NOMO-1 (cell line): ENCODE results near the gene LGALS7.
"Not testable (repeated sequence)": the region's sequence is repeated elsewhere in the genome, so short reads cannot be mapped to it uniquely, and the experiment has no call there.

Source experiments
- DNase-seq, 2 experiments: peaks; one replicate each; lab custom pipeline; 2025; ENCODE audit not compliant: unreplicated experiment in 2 of 2; lab: John Stamatoyannopoulos, UW

Gene LGALS7

DNA sequence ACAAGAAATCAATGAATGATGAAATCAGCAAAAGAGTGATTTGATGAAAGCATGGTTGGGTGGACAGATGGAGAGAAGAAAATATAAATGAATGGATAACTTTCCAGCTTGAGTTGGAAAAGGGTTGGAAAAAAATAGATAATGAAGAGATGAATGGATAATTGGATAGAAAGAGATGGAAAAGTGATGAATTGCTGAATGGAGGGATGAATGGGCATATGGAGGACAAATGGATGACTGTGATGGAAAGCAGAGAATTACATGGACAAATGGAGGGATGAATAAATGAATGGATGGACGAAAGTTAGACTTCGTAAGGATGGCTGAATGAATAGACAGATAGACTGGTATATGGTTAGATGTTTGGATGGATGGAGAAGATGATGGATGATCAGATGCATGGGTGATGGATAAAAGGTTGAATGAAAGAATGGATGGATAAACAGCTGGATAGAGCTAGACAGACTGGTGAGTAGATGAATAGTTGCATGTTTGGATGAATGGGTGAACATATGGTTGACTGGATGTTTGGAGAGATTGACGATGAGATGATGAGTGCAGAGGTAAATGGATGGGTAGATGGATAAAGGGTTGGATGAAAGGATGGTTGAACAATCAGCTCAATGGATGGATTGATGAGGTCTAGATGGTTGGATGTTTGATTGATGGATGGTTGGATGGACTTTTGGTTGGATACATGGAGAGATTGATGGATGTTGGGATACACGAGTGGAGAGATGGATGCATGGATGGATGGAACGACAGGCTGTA, 27.4 kb upstream of the LGALS7 start:
- DNase-seq: no peak

DNA sequence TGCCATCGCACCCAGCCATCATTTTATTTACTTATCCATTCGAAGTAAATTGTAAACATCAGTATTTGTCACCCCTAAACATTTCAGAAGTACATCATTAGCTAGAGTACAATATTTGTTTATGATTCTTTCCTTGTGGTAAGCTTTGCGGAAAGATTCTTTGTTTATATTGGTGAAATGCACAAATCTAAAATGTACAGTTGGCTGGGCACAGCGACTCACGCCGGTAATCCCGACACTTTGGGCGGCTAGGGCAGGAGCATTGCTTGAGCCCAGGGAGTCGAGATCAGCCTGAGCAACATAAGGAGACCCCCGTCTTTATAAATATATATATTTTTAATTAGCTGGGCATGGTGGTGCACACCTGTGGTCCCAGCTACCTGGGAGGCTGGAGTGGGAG, 25.8 kb upstream of the LGALS7 start:
- no peak for DNase-seq

DNA sequence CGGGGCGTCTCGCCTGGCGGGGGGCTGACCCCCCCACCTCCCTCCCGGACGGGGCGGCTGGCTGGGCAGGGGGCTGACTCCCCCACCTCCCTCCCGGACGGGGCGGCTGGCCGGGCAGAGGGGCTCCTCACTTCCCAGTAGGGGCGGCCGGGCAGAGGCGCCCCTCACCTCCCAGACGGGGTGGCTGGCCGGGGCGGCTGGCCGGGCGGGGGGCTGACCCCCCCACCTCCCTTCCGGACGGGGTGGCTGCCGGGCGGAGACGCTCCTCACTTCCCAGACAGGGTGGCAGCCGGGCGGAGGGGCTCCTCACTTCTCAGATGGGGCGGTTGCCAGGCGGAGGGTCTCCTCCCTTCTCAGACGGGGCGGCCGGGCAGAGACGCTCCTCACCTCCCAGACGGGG, 24.5 kb upstream of the LGALS7 start:
- DNase-seq: not testable (repeated sequence)

DNA sequence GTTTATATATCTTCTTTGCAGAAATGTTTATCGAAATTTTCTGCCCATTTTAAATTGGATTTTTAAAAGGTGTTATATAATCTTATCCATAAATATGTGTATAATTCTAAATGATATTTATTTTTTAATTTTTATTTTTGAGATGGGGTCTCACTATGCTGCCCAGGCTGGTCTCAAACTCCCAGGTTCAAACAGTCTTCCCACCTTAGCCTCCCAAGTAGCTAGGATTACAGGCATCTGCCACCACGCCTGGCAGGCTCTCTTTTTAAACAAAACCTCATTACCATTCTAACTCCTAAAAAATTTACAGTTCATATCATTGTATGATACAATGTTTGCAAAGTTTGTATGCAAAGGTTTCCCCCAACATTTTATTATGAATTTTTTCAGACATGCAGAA, 22.8 kb upstream of the LGALS7 start:
- no peak for DNase-seq

DNA sequence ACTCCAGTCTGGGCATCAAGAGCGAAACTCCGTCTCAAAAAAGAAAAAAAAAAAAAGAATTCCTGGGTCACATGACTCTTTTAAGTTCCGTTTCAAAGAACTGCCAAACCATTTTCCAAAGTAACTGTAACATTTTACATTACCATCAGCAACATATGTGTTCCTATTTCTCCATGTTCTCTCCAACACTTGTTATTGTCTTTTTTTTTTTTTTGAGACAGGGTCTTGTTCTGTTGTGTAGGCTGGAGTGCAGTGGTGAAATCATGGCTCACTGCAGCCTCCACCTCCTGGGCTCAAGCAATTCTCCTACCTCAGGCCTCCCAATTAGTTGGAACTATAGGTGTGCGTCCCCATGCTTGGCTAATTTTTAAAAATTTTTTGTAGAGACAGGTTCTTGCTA, 22.2 kb upstream of the LGALS7 start:
- no peak for DNase-seq

DNA sequence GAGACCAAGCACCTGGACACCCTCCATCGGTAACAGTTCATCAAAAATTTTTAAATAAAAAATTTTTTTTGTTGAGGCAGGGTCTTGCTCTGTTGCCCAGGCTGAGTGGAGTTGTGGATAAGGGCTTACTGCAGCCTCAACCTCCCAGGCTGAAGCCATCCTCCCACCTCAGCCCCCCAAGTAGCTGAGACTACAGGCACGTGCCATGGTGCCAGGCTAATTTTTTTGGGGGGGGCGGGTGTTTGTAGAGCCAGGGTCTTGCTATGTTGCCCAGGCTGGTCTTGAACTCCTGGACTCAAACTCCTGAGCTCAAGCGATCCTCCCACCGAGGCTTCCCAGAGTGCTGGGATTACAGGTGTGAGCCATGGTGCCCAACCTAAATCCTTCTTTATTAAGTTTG, 20.4 kb upstream of the LGALS7 start:
- no peak for DNase-seq

DNA sequence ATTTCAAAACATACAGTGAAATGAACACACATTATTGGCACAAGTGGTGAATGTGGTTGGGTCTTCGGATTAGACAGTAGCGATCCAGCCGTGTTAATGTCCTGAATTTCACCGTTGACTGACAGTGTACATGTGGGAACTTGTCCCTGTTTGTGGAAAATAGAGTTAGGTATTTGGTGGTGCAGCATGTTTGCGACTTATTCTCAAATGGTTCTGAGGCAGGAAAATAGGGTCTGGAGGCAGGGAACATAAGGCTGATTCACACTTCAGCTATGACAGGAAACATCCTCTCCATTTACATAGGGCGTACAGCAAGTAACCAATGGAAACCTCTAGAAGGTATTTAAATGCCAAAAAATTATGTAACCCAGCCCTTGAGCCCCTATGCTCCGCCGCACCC, 19.9 kb upstream of the LGALS7 start:
- DNase-seq: no peak

DNA sequence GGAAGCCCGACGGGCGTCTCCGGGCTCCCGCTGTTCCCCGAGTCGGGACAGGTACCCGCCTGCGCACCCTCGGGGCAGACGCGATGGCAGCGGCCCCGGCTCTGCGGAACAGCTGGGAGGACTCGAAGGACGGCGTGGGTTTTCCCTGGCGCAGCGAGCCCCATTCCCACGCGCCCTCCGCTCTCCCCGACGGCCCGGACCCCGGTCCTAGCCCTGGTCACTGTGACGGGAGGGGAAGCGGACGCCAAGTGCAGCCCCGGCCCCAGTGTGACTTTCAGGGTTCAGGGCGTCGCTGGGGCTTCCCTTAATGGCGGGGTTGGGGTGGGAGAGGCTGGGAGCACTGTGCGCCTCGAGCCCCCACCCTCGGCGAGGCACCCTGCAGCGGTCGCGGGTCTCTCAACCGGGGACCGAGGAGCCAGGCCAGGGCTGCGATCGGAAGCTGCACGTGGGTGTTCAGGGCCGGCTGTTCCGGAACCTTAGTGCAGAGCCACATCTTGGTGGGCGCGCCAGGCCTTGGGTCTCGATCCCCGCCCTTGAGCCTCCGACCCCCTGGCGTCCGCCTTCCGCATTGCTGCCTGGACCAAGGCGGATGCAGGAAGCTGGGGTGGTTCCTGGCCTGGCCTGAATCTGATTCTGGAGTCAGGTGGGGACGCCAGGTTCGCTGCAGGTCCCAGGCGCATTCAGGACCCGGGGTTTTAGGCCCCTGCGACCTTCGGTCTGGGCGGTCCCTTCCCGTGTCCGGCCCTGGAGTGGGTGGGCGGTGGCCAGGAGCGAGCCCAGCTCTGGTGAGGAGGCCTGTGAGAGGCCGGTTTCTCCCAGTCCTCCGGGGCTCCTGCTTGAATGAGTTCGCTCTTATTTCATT, 19.2 kb upstream of the LGALS7 start:
- DNase-seq: no peak

DNA sequence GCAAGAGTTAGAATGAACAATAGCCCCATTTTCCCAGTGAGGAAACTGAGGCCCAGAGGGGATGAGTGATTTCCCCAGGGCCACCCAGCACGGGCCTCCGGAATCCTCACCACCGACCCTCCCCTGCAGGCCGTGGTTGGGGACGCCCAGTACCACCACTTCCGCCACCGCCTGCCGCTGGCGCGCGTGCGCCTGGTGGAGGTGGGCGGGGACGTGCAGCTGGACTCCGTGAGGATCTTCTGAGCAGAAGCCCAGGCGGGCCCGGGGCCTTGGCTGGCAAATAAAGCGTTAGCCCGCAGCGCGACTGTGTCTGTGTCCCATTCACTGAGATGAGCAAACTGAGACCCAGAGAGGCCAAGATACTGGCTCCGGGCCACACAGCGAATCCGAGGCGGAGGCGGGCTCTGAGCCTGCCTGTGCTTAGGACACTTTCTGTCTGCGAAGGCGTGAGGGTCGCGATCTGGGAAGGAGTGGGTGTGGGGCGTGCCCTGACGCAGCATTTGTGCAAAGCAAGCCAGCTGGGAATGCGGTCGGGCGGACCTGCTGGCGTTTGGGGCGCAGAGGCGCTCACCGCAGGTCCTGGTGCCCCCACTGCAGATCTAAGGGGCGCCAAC, 18.2 kb upstream of the LGALS7 start:
- not testable (repeated sequence) for DNase-seq

DNA sequence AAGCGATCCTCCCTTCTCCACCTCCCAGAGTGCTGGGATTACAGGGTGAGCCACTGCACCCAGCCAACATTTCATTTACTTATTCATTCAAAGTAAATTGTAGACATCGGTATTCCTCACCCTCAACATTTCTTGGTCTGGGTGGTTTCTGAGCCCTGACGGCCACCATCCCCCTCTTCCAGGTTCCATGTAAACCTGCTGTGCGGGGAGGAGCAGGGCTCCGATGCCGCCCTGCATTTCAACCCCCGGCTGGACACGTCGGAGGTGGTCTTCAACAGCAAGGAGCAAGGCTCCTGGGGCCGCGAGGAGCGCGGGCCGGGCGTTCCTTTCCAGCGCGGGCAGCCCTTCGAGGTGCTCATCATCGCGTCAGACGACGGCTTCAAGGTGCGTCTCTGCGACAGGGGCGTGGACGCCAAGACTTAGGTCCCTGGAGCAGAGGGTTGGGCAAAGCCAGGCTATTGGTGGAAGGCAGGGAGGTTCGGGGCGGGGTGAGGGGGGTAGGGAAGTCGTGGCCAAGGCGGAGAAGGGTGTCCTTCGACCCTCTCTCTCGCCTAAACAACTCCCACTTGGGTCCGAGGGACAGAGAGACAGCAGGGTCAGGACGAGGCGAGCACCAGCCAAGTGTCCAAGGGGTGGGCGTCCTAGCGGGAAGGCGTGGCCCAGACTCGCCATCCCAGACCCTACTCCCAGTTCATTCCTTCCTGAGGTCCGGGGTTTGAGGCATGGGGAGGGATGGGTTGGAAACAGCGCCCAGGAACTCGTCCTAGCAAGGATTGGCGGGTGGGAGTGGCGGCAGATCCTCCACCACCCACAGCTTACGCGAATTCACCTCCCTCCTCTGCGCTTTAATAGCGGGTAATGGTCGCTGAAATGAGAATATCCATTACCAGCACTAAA, 17.4 kb upstream of the LGALS7 start:
- DNase-seq: not testable (repeated sequence)

DNA sequence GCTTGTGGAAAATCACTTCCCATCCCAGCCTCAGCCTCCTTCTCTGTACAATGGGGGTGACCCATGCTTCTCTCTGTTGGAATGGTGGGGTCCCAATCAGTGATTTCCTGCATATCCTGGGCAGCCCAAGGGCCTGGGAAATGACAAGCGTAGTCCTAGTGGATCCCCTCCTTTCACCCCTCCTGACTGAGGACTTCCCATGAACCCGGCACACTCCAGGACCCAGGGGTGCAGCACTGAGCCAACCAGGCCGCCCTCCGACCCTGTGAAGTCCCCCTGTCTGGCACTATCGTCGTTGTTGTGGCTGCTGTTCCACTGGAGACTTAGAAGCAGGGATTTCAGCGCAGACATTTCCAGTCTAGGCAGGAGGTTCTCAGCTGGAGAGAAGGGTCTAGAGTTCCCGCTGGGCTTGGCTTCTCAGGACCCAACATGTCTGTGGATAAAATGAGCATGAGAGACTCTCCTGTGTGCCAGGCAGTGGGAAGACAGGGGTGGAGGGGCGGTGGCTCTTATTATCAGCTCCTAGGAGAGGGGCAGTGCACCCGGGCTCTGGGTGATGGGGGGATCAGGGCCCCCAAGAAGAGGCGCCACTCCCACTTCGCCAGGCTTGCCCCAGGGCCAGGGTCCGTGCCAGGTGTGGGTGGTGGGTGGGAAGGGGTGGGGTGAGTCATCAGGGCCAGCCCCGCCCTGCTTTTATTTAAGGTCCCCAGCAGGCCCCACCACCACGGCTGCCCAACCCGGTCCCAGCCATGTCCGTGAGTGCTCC, 15.3 kb upstream of the LGALS7 start, which contains the start of gene LGALS7B:
Gene LGALS7B, plus strand, starts transcription at position 723 of the 766 bp plus-strand sequence. Its CDS starts 27 bp downstream, at position 750.
- no peak for DNase-seq

DNA sequence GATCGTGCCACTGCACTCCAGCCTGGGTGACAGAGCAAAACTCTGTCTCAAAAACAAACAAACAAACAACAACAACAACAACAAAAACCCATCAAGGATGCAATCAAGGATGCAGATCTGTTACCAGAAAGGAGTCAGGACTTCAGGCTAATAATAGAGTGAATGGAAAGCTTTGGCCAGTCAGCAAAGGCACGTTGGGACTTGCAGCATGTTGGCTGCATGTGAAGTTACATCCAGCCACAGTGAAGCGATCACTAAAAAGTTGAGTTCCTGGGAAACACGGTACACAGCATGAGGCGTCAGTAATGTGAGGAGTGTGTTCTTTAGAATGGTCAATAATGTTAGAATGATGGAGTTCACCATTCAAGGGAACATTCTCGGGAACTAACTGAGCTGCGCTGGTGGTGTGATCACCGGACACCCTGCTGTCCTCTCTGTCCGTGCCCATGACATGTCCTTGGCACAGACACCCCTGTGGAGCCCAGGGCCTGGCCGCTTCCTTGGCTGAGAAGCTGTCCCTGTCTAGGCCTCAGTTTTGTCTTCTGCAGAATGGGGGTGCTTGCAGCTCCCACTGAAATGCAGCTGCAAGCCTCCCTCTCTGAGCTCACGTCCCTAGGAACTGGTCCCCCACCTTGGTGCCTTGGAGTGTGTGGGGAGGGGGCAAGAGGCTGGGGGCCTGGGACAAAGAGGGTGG, 13.4 kb upstream of the LGALS7 start:
- DNase-seq: no peak

DNA sequence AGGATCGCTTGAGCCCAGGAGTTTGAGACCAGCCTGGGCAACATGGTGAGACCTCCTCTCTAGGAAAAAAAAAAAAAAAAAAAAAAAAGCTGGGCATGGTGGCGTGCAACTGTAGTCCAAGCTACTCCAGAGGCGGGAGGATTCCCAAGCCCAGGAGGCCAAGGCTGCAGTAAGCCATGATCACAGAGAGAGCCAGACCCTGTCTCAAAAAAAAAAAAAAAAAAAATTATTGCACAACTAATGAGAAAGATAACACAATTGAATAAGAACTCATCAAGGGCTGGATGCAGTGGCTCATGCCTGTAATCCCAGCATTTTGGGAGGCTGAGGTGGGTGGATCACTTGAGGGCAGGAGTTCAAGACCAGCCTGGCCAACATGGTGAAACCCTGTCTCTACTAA, 12.7 kb upstream of the LGALS7 start:
- DNase-seq: not testable (repeated sequence)

DNA sequence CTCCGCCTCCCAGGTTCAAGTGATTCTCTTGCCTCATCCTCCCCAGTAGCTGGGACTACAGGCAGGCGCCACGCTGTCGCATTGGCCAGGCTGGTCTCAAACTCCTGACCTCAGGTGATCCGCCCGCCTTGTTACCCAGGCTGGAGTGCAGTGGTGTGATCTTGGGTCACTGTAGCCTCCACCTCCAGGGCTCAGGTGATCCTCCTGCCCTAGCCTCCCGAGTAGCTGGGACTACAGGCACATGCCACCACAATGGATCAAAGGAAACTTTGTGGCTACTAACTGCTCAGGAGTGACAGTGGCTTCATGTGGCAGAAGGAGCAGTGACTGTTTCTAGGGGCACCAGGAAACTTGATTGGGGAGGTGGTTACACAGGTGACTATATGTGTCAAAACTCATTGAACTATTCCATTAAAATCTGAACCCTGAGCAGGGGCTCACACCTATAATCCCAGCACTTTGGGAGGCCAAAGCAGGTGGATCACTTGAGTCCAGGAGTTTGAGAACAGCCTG, 11.9 kb upstream of the LGALS7 start:
- no peak for DNase-seq

DNA sequence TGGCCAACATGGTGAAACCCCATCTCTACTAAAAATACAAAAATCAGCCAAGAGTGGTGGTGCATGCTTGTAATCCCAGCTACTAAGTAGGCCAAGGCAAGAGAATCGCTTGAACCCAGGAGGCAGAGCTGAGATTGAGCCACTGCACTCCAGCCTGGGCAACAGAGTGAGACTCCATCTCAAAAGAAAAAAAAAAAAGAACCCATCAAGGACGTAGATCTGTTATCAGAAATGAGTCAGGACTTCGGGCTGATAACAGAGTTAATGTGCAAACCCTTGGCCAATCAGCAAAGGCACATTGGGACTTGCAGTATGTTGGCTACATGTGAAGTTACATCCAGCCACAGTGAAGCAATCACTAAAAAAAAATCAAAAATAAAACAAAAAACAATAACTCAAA, 10.9 kb upstream of the LGALS7 start:
- no peak for DNase-seq

DNA sequence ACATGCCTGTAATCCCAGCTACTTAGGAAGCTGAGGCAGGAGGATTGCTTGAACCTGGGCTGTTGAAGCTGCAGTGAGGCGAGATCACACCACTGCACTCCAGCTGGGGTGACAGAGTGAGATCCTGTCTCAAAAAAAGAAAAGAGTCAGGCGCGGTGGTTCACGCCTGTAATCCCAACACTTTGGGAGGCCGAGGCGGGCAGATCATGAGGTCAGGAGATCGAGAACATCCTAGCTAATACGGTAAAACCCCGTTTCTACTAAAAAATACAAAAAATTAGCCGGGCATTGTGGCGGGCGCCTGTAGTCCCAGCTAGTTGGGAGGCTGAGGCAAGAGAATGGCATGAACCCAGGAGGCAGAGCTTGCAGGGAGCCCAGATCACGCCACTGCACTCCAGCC, 8.9 kb upstream of the LGALS7 start:
- DNase-seq: not testable (repeated sequence)

DNA sequence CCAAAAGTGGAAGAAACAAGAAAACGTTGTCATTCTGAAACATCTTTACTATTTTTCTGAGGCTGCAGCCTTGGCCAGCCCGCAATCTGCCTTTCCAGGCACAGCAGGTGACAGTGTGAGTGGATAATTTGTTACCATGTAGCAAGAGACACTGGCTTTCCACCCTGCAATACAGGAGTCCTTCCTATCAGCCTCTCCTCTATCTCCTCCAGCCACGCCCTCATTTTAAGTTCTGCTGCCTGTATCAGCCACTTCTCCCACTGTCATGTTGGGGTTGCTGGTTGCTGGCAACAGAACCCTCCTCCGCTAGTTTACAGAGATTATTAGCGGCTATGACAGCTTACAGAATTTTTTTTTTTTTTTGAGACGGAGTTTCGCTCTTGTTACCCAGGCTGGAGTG, 7.7 kb upstream of the LGALS7 start:
- DNase-seq: no peak

DNA sequence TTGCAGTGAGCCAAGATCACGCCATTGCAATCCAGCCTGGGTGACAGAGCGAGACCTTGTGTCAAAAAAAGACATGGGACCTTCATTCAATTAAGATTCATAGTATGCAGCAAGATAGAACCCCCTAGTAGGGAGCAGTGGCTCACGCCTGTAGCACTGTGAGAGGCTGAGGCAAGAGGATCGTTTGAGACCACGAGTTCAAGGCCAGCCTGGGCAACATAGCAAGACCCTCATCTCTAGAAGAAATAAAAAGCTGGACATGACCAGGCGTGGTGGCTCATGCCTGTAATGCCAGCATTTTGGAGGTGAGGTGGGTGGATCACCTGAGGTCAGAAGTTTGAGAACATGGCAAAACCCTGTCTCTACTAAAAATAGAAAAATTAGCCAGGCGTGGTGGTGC, 7.1 kb upstream of the LGALS7 start:
- no peak for DNase-seq

DNA sequence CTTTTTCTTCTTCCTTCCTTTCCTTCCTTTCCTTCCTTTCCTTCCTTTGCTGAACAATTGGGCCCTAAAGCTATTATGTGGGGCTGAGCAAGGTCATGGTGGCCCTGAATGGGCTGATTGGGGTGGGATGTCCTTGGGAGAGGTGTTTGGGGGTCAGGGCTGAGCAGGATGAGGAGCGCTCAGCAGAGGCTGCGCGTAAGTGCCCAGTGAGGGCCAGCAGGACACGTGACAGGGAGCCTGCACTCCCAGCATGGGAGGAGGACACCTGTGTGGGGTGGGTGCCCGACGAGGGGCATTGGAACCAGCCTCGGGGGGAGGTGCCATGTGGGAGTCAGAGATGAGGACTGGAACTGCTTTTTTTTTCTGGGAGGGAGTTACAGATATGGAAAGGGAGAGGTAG, 5.4 kb upstream of the LGALS7 start:
- DNase-seq: no peak
